ENCODE measurements around the gene CCNK.

DNA sequence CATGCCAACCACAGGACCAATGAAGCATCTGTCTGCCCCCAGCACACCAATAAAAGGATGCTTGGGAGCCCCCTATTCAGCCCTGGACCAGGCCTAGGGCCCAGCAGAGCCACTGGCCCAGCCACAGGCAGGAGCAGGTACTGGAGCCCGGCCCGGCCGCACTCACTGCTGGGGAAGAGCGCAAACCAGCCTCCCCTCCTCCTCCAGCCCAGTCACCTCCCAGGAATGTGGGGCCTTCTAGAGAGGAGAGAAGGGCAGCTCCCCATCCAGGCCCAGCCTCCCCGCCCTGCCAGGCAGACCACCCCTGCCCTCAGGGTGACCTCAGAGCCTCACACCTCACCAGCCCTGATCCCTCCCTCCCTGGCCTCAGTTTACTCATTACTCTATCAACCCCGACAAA is 56.2 kb downstream of the CCNK start:
- TF ChIP-seq REST (IDR thresholded peaks at IDR 0.05; ENCODE audit: low read depth, low read length) (no peak), ATF3 (IDR thresholded peaks at IDR 0.05; ENCODE audit: borderline replicate concordance, extremely low read depth, low read depth, low read length) (no peak), STAT1 (conservative IDR thresholded peaks at IDR 0.05) (no peak)

Measured in GM12878 (cell line).